GM10266 (cell line): ENCODE results near the gene UACA.

Experiments used
- DNase-seq: peaks from one replicate; pipeline ENCODE4 v3.0.0; 2012; ENCODE audit errors: extremely low spot score
- CTCF ChIP-seq: IDR thresholded peaks from 2 replicates; pipeline ENCODE4 v1.5.1; 2012; ENCODE audit warnings: mild to moderate bottlenecking, low read depth; ENCODE audit not compliant: control insufficient read depth, insufficient read depth; ENCODE audit errors: missing control alignments

UACA gene

GRCh38 chr15:70613271-70613670 lies 150.1 kb downstream of the UACA start:
- no peak for DNase-seq
- TF ChIP-seq CTCF: no peak

GRCh38 chr15:70611286-70611685 lies 152.1 kb downstream of the UACA start:
- DNase-seq: no peak
- no peak for TF ChIP-seq CTCF

- TF ChIP-seq CTCF: no peak
- DNase-seq: no peak
Measured at GRCh38 chr15:70610541-70610940, 152.8 kb downstream of the UACA start.

- TF ChIP-seq CTCF: no peak
Measured at GRCh38 chr15:70609889-70610288, 153.5 kb downstream of the UACA start.

GRCh38 chr15:70608144-70608543 lies 155.2 kb downstream of the UACA start:
- DNase-seq: no peak
- no peak for TF ChIP-seq CTCF

More at GRCh38 chr15:70609889-70610288, 153.5 kb downstream of the UACA start:
- DNase-seq: no peak

GRCh38 chr15:70605606-70606410 lies 157.6 kb downstream of the UACA start:
- TF ChIP-seq CTCF: no peak
- no peak for DNase-seq

- no peak for DNase-seq
- TF ChIP-seq CTCF: no peak
Measured at GRCh38 chr15:70604666-70605315, 158.6 kb downstream of the UACA start.
